ENCODE results near the gene HSPB9.
"Not testable (repeated sequence)": the region's sequence is repeated elsewhere in the genome, so short reads cannot be mapped to it uniquely, and the experiment has no call there.

The HSPB9 gene

DNA sequence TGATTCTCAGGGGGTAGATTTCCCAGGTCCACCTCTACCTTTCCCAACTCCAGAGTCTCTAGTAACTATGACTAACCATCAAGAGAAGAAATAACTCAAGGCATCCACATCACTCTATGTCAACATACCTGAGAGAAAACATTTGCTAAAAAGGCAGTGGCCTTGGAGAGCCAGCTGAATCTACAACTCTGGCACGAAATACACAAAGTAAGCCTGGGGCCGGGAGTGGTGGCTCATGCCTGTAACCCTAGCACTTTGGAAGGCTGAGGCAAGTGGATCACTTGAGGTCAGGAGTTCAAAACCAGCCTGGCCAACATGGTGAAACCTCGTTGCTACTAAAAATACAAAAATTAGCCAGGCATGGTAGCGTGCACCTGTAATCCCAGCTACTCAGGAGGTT lies 20.5 kb downstream of the HSPB9 start:
- not testable (repeated sequence) for DNase-seq (ENCODE audit: low read depth in 3 of 3)

DNA sequence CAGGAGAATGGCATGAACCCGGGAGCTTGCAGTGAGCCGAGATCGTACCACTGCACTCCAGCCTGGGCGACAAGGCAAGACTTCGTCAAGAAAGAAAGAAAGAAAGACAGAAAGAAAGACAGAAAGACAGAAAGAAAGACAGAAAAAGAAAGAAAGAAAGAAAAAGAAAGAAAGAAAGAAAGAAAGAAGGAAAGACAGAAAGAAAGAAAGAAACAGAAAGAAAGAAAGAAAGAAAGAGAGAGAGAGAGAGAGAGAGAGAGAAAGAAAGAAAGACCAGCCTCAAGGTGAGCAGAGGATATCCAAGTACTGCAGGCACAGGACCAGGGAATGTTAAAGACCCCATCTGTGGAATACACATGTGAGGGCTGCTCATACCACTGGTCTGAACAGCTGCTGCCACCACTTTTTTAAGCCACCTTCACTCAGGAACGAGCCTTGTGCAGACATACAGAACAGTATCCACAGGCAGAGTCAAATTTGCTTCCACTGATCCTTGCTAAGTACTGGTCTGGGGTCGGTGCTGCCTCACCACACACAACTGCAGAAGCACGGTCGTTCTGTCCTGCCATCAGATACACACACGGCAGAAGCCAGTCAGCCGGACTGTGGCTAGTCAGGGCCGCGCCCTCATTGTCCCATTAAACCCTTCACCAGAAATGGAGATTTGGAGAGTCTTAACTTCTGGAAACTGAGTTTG lies 24.5 kb downstream of the HSPB9 start:
- DNase-seq (ENCODE audit: low read depth in 3 of 3), result no peak

DNA sequence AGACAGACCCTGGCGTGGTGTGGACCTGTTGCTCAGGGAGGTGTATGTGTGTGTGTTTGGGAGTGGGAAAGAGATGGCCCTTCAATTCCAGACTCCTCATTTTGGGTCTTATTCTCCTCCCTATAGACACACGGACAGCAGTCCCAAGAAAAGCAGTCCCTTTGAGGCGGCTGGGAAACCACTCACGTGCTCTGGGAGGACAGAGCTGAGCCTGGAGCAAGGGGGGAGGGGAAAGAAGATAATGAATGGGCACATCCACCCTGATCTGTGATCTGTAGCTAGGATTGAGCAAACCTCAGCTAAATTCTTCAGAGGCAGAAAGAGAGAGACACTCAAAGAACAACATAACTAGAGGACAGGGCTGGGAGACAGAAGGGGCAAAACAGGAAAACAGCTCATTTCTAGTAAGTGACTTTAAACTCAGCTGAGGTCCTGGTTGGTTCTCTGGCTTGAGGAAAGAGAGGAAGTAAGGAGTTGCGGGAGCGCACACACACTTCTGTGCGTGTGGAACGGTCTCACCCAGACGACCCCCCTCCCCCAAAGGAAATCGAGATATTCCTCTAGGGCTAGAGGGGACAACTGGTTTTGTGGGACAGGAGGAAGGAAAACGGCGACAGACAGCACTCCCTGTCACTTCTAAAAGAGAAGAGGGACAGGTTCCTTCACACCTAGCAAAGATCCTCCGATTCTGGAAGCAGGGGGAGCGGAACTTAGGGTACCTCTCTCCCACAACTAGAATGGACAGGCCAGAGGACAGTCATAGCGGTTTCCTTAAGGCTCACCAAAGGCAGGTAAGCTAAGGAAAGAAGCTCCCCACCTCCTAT lies 31.5 kb downstream of the HSPB9 start:
- DNase-seq (ENCODE audit: low read depth in 3 of 3), result no peak

DNA sequence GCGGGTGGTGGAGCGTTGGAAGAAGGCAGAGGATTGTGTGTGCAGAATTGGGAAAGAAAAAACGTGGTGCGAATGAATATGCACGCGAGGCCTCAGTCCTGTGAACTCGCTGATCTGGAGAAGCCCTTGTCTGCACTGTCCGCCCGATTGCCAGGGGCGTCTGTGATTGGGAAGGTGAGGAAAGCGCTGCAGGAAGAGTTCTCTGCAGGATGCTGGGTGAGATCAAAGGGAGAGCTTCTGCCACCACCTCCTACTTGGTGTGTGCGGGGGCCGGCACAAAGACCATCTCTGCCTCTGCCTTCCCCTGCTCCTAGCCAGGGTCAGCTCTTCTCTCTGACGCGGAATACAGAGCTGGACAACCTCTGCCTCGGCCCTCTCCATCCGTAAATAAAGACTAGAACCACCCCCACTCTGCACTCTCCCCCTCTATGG lies 33.0 kb downstream of the HSPB9 start:
- no peak for DNase-seq (ENCODE audit: low read depth in 3 of 3)

DNA sequence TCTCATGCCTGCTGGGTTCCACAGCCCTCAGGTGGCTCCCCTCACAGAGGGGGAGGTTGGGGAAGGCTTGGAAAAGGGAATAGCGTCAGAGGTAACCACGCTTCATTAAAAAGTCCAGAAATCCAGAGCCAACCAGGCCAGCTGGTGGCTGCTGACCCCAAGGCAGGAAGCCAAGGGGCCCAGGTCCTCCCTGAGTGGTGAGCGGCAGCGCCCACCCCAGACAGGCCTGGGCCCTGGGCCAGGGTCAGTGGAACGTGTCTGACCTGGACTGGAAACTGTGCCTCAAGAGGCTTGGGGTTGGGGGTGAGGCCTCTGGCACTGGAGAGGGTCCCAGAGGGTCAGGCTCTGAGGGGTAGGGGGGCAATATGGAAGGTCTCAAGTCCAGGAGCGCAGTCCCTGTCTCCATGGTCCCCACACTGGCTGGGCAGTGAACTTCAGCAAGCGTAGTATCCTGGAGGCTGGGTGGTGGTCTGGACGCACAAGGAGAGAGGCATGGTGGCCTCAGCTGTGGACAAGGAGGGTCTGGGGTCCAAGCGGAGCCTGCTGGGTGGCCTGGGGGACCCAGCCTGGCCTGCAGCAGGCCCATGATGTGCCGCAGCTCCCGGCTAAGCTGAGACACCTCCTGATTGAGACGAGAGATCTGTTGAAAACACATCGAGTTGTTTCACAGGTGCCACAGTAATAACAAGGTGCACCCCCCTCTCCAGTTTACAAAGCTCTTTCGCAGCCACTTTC lies 37.4 kb downstream of the HSPB9 start:
- no peak for DNase-seq (ENCODE audit: low read depth in 3 of 3)

DNA sequence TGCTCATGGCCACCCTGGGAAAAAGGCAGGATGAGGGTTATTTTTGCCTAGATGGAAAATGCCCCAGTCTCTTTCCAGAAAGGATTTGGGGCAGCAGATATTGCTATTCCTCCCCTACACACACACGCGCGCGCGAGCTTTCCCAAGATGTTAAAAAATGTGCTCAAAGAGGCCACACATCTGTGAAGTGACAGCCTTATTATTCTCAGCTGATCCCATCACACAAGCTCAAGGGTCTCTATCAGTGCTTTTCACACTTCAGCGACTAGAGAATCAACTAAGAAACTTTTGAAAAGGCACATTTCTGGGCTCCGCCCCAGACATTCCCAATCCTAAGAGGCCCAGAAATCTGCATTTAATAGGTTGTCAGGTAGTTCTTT lies 37.9 kb downstream of the HSPB9 start:
- no peak for DNase-seq (ENCODE audit: low read depth in 3 of 3)

DNA sequence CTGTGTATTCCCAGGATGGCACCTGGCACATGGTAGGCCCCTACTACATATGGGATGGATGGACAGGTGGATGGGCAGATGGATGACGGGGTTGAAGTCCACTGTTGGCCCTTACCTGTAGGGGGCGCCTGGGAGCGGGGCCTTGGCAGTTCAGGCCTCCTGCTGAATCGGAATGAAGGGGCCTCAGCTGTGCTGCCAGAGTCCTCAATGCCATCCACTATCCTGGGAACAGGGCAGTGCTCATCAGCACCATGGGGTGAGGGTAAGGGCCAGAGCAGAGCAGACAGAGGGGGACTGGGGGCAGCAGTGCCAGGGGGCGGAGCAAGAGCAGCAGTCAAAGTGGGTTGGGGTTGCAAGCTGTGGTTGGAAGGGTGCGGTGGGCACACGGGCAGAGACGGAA lies 40.5 kb downstream of the HSPB9 start:
- DNase-seq (ENCODE audit: low read depth in 3 of 3), result no peak

DNA sequence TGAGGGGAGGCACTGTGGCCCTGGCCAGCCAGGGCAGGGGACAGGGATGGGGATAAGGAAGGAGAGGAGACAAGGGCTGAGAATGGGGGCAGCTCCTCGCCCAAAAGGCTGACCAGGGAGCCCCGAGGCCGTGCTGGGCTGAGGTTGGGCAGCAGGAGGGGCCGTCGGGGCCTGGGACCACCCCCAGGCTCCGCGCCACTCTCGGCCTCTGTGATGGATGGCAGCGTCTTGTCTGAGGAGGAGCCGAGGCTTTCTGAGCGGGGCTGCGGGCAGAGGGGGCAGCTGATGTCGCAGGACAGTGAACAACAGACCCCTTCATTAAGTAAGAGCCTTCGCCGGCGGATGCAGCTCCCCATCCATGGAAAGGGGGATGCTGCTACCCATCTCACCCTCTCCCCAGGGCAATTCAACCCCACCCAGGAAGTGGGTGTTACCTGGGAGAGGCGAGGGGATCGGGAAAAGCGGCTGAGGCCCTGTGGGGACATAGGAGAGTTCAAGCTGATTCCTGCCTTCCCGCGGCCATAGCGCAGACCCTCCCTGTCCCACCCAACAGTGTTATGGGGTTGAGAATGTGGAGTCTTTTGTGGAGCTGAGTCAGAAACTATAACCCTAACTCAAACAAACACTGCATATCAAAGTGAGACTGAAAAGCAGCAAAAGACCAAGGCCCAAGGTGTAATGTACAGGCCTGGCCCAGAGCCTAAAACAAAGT lies 41.2 kb downstream of the HSPB9 start:
- no peak for DNase-seq (ENCODE audit: low read depth in 3 of 3)

DNA sequence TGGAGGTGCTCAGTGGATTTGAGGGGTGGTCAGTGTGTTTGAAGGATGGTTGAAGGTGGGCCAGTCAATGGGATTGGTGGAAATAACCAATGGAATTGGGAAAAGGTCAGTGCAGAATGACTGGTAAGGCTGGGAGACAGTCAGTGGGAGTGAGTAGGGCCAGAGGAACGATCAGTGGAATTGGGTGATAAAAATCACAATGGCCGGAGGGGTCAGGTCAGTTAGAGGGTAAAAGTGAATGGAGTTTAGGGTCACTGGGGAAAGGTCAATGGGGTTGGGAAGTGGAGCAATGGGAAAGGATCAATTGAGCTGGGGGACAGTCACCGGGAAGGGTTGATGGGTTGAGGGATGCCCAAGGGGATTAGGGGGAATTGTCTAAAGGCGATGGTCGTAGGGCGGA lies 43.1 kb downstream of the HSPB9 start:
- DNase-seq (ENCODE audit: low read depth in 3 of 3), result no peak

DNA sequence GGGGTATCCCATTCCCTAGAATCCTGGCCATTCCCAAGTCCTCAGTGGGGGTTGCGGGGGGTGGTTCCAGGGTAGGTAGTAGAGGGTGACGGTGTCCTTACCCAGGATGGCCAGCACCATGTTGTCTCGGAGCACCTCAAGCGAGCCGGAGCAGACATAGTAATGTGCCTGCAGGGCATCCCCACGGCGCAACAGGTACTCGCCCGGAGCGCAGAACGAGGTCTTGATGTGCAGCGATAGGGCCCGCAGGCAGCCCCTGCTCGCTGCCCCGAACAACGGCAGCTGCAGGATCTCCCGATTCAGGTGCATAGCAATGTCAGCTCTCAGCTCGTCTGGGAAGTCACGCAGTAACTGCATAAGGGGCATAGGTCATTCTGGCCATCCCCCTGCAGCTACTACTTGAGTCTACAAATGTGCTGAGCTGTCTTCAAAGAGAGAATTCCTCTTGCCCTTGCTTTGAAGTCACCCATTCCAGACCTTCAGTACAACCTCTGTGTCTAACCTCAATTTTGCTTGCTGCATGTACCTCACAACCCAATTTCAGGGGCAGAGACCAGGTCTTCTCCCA lies 43.7 kb downstream of the HSPB9 start:
- DNase-seq (ENCODE audit: low read depth in 3 of 3), result no peak

DNA sequence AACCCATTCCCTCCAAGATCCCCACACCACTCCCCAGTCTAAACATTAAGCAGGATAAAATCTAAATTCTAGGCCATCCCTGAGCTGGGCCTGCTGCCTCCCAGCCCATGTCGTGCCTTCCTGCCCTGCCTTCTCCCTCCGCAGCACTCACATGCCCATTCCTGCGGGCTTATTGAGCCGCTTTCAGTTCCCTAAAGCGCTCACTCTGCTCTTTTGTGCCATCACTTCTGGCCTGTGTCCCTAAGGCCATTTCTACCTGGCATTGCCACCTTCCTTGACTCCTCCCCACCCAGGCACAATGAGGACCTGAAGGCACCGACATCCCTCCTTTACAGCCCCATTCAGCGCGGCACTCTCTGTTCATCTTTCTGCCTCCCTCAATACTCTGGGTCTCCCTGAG lies 45.2 kb downstream of the HSPB9 start:
- no peak for DNase-seq (ENCODE audit: low read depth in 3 of 3)

DNA sequence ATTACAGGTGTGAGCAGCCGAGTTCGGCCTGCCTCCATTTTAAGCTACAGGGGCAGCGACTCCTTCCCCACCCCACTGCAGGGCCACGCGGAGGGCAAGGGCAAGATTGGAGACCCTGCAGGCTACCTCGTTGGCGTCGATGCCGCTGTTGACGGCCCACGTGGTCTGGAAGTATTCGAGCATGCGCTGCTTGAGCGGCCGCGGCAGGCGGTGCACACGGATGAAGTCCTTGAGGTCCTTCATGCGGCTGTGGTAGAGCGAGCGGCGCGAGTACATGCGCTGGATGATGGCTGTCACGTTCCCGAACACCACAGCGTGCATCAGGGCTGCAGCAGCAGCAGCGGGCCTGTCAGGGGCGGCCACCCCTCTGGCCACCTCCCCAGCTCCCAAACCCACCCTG lies 46.7 kb downstream of the HSPB9 start:
- DNase-seq (ENCODE audit: low read depth in 3 of 3), result no peak

DNA sequence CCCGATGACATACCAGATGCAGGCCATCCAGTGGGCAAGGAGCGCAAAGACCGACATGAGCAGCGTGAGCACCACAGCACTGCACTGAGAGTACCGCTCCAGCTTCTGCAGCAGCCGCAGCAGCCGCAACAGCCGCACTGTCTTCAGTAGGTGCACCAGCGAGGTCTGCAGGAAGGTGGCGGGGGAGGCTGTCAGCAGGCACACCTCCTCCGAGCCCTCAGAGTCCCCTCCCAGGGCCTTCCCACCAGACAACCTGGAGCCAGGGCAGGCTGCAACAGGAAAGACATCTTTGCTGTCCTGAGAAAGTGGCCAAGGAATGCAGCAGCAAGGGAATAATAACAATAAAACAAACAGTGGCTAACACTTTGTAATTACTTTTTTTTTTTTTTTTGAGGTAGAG lies 49.2 kb downstream of the HSPB9 start:
- DNase-seq (ENCODE audit: low read depth in 3 of 3), result no peak

Data from stimulated activated CD4-positive, alpha-beta T cell treated with anti-CD3 and anti-CD28 coated beads, TNF-alpha, amount 100 ng/mL, for 4 hours (primary cell).